HEK293T (cell line): ENCODE measurements around the gene PRKCA.

Experiments used
- BHLHE40 ChIP-seq: fragments of 450-650 bp; IDR thresholded peaks from 2 replicates; pipeline ENCODE4 v1.6.1; 2016; ENCODE audit warnings: mild to moderate bottlenecking, moderate library complexity, borderline replicate concordance
- CTBP1 ChIP-seq: fragments of 450-650 bp; IDR thresholded peaks from 2 replicates; pipeline ENCODE4 v1.6.1; 2016; ENCODE audit warnings: borderline replicate concordance
- FOXA1 ChIP-seq: fragments of 450-650 bp; IDR thresholded peaks from 2 replicates; pipeline ENCODE4 v1.6.1; 2016; ENCODE audit warnings: mild to moderate bottlenecking
- HDGF ChIP-seq: fragments of 450-650 bp; IDR thresholded peaks from 2 replicates; pipeline ENCODE4 v1.6.1; 2017; ENCODE audit warnings: antibody characterized with exemption, borderline replicate concordance
- SP1 ChIP-seq: fragments of 450-650 bp; IDR thresholded peaks from 2 replicates; pipeline ENCODE4 v1.6.1; 2017
- TARDBP ChIP-seq: fragments of 450-650 bp; IDR thresholded peaks from 2 replicates; pipeline ENCODE4 v1.6.1; 2016

GRCh38 chr17:66548659-66549310 is 246.4 kb downstream of the PRKCA start:
- TF ChIP-seq BHLHE40 (no peak), SP1 (no peak), TARDBP (no peak), HDGF (no peak), CTBP1 (no peak), FOXA1 (no peak)
